ENCODE data around the gene SPTA1.

DNA sequence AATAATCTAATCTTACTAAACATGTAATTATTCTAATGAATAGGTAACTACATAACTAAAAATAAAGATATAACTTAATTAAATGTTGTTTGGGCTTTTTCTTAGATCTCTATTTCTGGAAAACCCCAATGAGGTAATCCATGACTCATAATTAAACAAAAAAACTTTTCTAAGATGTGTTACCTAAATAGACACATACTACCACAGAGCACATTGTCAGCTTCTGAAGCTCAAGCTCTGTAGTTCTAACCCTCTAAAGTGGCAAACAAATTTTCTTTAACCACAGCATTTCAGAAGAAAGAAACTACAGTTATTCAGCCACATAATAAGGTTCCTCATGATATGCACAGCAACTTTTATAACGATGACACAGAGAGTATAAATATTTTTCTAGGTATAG is 29.8 kb upstream of the SPTA1 start:
- TF ChIP-seq SMC3 (IDR thresholded peaks at IDR 0.05; ENCODE audit: low read depth, low read length) (no peak), RCOR1 (IDR thresholded peaks at IDR 0.05; ENCODE audit: insufficient replicate concordance, low read length) (no peak), CEBPB (IDR thresholded peaks at IDR 0.05; ENCODE audit: low read depth, low read length) (no peak), POLR2A (IDR thresholded peaks at IDR 0.05; ENCODE audit: low read depth, low read length) (no peak)
- TF ChIP-seq, protein P1, sequence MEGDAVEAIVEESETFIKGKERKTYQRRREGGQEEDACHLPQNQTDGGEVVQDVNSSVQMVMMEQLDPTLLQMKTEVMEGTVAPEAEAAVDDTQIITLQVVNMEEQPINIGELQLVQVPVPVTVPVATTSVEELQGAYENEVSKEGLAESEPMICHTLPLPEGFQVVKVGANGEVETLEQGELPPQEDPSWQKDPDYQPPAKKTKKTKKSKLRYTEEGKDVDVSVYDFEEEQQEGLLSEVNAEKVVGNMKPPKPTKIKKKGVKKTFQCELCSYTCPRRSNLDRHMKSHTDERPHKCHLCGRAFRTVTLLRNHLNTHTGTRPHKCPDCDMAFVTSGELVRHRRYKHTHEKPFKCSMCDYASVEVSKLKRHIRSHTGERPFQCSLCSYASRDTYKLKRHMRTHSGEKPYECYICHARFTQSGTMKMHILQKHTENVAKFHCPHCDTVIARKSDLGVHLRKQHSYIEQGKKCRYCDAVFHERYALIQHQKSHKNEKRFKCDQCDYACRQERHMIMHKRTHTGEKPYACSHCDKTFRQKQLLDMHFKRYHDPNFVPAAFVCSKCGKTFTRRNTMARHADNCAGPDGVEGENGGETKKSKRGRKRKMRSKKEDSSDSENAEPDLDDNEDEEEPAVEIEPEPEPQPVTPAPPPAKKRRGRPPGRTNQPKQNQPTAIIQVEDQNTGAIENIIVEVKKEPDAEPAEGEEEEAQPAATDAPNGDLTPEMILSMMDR (conservative IDR thresholded peaks at IDR 0.05; ENCODE audit: low read depth, low read length): no peak

Measured in IMR-90 (cell line).